ENCODE measurements around the gene CALML6. TPM values are rescaled to one million over a fixed set of nuclear protein-coding genes. Genes with fewer than 3 reads are reported as not detected.

CALML6 gene
- total RNA-seq, 1 experiment from 2014 or later: not detected

DNA sequence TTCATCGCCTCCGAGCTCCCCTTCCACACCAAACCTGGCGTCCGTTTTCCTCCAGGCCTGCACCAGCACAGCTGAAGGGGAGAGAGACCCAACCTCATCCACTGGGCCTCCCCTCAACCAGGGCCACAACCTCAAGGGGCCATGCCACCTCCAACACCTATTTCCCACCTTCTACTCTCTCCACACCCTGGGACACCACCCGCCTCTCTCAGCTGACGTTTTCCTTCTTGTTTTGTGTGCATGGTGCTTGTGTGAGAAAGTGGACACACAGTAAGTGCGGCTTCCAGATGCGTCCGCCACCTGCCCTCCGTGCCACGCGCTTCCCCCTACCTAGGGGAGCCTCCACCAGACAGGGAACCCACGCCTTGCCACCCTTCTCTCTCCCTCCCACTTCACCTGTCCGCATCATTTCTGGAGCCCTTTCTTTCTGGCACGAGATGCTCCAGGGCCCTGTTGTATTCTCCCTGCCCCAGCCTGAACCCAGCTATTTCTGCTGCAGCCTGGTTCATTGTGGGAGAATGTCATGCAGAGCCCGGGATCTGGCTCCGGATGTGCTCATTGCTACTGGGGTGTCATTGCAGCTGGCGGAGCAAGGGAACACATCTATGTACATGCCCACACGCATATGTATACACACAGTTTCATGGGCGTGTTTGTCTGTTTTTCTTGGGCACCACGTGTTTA is 22.8 kb upstream of the CALML6 start:
- no peak for DNase-seq (ENCODE audit: low read depth)

DNA sequence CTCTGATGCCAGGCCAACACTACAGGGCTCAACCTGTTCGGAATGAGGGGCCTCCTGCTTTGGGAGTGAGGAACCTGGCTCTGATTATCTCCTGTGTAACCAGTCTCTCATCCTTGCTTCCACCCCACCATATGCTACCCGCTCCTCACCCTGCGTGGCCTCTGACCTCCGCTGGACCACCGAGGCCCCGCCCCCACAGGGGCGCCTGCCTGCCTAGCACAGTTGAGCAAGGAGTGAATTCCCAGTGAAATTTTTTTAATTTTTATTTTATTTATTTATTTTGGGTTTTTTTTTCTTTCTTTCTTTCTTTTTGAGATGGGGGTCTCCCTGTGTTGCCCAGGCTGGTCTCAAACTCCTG is 22.3 kb upstream of the CALML6 start:
- no peak for DNase-seq (ENCODE audit: low read depth)

DNA sequence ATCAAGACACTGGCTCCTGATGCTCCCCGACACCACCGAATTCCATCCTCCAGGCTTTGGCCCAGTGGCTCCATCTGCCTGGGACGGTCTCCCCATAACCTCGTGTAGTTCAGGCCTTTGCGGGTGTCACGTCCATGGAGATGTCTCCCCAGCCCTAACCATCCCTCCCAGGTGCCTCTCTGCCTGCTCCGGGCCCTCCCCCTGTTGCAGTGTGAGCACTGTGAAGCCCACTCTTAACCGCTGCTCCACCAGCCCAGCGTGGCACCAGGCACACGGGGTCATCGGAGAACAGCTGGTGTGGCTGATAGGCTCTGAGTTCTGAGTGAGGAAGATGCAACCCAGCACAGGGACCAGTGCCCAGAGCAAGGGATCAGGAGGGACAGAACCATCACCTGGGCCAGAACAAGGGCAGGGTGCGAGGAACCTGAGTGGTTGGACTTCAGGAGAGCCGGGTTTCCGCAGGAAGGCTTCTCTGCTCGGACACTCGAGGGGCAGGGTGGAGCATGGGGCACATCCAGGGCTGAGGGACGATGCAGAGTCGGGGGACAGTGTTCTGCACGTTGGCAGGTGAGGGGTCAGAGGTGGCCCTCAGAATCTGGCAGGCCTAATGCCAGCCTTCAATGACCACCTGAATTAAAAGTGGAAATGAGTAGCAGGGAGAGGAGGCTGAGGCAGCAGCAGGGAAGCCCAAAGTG is 21.6 kb upstream of the CALML6 start:
- DNase-seq (ENCODE audit: low read depth): no peak

- no peak for DNase-seq (ENCODE audit: low read depth)
These were observed 21.1 kb upstream of the CALML6 start for GRCh38 chr1:1893997-1894353.

DNA sequence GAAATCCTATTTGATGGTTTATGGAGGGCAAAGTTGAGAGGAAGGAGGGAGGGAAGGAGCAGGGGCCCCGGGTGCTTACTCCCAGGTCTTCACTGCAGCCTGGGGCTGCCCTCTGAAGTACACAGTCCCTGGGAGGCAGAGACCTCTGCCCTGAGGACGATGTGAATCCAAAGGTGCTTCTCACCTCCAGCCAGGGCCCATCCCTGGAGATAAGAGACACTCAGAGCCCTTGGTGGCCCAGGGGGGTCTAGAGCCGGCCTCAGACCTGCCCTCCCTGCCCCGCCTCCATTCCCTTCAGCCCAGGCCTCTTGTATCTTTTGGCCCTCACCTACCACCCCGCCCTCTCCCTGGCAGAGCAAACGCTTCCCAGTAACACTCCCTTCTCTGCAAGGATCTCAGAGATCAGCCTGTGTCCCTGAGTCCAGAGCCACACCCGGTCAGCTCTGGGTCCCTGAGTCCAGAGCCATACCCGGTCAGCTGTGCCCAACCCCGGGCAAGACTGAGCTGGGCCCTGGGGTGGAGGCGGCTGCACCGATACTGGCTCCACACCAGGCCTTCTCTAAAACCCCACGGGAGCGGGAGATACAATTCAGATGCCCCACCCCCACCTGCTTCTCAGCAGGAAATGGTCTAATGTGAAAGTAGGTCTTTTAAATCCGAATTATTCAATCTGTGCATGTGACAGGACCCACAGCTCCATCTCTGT is 20.6 kb upstream of the CALML6 start:
- DNase-seq (ENCODE audit: low read depth): no peak

- DNase-seq (ENCODE audit: low read depth): no peak
These were observed 20.0 kb upstream of the CALML6 start for GRCh38 chr1:1895060-1895418.

GRCh38 chr1:1895456-1896336 is 19.4 kb upstream of the CALML6 start:
- no peak for DNase-seq (ENCODE audit: low read depth)

GRCh38 chr1:1898246-1898933 is 16.7 kb upstream of the CALML6 start:
- no peak for DNase-seq (ENCODE audit: low read depth)

GRCh38 chr1:1899266-1899966 is 15.6 kb upstream of the CALML6 start:
- no peak for DNase-seq (ENCODE audit: low read depth)

GRCh38 chr1:1899967-1900327 is 15.1 kb upstream of the CALML6 start:
- DNase-seq (ENCODE audit: low read depth): no peak

- no peak for DNase-seq (ENCODE audit: low read depth)
These were observed 14.0 kb upstream of the CALML6 start for GRCh38 chr1:1900883-1901640.

- DNase-seq (ENCODE audit: low read depth): no peak
These were observed 13.3 kb upstream of the CALML6 start for GRCh38 chr1:1901641-1902294.

GRCh38 chr1:1903224-1903623 is 11.8 kb upstream of the CALML6 start:
- DNase-seq (ENCODE audit: low read depth): no peak

DNA sequence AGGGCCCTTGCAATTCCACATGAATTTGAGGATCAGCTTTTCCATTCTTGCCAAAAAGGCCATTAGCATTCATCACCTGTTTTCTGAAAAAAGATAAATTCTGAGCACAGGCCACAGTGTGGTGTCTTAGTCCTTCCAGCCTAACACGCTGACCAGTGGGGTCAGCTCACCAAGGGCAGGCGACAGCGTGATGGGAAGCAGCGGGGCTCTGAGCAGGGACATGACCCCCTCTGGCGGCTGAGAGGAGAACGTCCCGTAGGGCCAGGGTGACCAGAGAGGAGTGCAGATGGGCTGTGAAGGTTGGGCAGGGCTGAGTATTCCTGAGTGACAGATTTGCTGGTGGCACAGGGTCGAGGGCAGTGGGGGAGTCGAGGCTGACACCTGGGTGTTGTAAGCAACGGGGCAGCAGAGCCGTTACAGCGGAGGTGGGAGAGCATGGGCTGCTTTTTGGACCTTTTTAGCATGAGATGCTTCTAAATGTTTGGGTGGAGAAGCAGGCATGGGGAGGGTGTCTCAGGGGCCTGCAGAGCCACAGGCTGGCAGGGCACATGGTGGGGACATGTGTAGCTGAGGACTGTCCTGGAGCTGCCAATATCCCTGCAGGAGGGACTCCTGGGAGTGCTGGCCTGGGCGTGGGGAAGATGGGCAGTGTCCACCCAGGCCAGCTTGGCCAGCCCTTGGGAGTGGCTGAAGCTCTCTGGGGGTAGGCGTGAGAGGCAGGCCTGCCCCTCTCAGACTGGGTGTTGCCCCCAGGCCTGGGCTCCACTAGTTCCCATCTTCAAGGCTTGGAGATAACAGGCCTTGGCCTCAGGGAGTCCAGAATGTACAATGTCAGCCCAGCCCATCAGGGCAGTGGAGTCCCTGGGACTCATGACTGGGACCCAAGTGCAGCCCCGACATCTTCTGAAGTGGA is 8.6 kb upstream of the CALML6 start:
- DNase-seq (ENCODE audit: low read depth): peak; percentile 79

DNA sequence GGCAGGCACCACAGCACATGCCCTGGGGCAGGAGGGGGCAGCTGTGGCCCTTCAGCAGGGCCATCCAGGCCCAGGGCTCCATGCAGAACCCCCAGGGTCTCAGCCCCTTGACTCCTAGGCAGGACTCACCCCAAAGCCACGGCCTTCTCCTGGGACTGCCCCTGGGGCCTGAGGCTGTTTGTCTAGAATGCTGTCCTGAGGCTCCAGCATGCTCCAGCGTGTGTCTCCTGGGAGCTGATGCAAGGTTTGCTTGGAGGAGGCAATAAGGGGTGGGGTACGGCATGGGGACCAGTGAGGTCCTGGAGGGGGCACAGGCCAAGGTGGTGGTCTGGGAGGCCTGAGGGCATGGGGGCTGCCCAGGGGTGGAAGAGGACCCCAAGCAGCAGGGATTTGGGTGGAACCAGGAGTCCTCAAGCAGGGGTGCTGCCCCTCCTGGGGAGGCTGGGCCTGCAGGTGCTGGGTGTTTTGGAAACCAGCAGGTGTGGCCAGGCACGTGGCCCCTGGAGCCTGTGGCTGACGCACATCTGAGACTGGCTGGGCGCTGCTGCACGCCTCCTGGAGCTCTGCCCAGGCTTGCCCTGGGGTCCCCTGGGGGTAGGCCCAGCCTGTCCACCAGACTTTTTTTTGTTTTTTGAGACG is 7.8 kb upstream of the CALML6 start:
- no peak for DNase-seq (ENCODE audit: low read depth)

DNA sequence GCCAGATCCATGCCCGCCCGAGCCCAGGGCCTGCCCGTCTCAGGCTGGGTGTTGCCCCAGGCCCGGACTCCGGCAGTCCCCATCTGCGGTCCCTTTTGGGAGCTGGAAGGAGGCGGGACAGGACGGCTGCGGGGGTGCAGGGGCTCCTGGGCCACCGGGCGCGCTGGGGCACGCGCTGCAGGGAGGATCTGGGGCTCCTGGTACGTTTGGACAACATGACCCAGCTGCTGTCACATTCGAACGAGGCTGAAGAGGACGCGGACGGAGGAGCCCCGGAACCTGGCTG is 6.6 kb upstream of the CALML6 start:
- DNase-seq (ENCODE audit: low read depth): no peak

DNA sequence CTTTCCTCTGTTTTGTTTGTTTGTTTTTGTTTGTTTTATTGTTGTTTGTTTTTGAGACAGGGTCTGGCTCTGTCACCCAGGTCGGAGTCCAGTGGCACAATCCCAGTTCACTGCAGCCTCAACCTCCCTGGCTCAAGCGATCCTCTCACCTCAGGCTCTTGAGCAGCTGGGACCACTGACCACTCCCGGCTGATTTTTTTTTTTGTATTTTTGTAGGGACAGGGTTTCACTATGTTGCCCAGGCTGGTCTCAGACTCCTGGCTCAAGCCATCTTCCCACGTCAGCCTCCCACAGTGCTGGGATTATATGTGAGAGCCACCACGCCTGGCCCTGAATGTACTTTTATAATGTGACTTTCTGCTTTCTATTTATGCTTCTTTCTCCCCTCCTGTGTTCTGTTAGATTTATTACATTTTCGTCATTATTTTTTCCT is 5.0 kb upstream of the CALML6 start:
- no peak for DNase-seq (ENCODE audit: low read depth)

DNA sequence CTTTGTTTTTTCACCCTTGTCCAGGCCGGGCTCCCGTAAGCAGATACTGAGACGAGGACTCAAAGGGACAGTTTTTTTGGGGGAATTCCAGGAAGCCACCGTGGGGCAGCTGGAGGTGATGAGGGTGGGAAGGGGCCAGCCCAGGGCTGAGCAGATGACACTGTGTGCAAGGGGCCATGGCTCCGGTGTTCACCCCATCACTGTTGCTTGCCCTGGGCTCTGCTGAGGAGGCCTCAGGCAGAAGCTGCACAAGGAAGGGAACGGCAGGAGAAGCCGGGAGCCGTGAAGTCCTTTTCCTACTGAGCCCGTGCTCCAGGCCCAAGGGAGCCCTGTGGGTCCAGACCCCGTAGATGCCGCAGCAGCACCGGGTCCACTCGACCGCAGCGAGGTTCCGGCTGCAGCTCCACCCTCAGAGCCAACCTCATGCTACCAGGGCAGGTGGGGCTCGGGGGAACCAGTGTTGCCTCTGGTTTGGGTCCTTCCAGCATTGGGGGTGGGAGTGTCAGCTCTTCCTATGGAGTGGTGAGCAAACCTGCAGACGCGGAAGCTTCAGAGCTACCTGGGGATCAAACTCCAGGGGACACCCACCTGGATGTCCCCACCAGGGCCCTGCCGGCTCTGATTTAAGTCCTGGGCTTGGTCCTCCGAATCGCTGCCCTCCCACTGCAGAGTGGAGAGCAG is 4.3 kb upstream of the CALML6 start:
- DNase-seq (ENCODE audit: low read depth): no peak

Measured in RPMI7951 (cell line).